ENCODE measurements around the gene GET3.
"Not testable (repeated sequence)": the region's sequence is repeated elsewhere in the genome, so short reads cannot be mapped to it uniquely, and the experiment has no call there.

GET3 gene

GRCh38 chr19:12792051-12792852 is 55.0 kb downstream of the GET3 start:
- DNase-seq (ENCODE audit: low spot score): peak; percentile 48

GRCh38 chr19:12792853-12793289 is 55.6 kb downstream of the GET3 start:
- no peak for DNase-seq (ENCODE audit: low spot score)

- DNase-seq (ENCODE audit: low spot score): peak; percentile 93
These were observed 56.2 kb downstream of the GET3 start for GRCh38 chr19:12793290-12794195.

- no peak for DNase-seq (ENCODE audit: low spot score)
These were observed 57.1 kb downstream of the GET3 start for GRCh38 chr19:12794196-12794941.

- DNase-seq (ENCODE audit: low spot score): no peak
These were observed 57.7 kb downstream of the GET3 start for GRCh38 chr19:12794971-12795381.

- DNase-seq (ENCODE audit: low spot score): peak; percentile 73
These were observed 59.1 kb downstream of the GET3 start for GRCh38 chr19:12796146-12797071.

GRCh38 chr19:12797141-12797587 is 59.9 kb downstream of the GET3 start:
- no peak for DNase-seq (ENCODE audit: low spot score)

- DNase-seq (ENCODE audit: low spot score): not testable (repeated sequence)
These were observed 60.3 kb downstream of the GET3 start for GRCh38 chr19:12797607-12798006.

Data from D341Med (cell line).